Naive thymus-derived CD8-positive, alpha-beta T cell (primary cell): Measurements from ENCODE around the gene NUMB. TPM values are rescaled to one million over a fixed set of nuclear protein-coding genes. Genes with fewer than 3 reads are reported as not detected.
"Not testable (repeated sequence)": the region's sequence is repeated elsewhere in the genome, so short reads cannot be mapped to it uniquely, and the experiment has no call there.

ENCODE experiments used
- ATAC-seq, 2 donors: fragments of 150-1000 bp; cut with Tn5 transposase in 1 of 2; sonication (Bioruptor Pico), chemical (Tn5 transposase) in 1 of 2; 1 replicate in 1 of 2; 2 replicates in 1 of 2; pipeline ENCODE4 v1.10.0; 2021; ENCODE audit warnings: mild to moderate bottlenecking in 2 of 2, moderate library complexity in 2 of 2
- POLR2A ChIA-PET: fragments of 350-600 bp; sonication (Branson Sonifier 250); formaldehyde crosslinking; loops from one replicate; lab custom pipeline; 2021; ENCODE audit warnings: antibody characterized with exemption; lab: Charles Lee
- DNase-seq, 10 donors: peaks; one replicate each; pipeline versions ENCODE4 v3.0.0 to v3.0.0-alpha.2; 2020 to 2022
- H3K27ac Mint-ChIP-seq, 10 donors: one replicate each; pipeline ENCODE4 v1.8.0; 2020 to 2022; ENCODE audit warnings: mild to moderate bottlenecking in 10 of 10, mixed read lengths in 10 of 10, moderate library complexity in 4 of 10, inconsistent platforms in 1 of 10
- H3K27me3 Mint-ChIP-seq, 5 donors: one replicate each; pipeline ENCODE4 v1.8.0; 2021 to 2022; ENCODE audit warnings: mixed read lengths in 5 of 5
- H3K36me3 Mint-ChIP-seq, 3 donors: one replicate each; pipeline ENCODE4 v1.8.0; 2020 to 2022; ENCODE audit warnings: mixed read lengths in 3 of 3, mild to moderate bottlenecking in 2 of 3, inconsistent platforms in 1 of 3
- H3K4me1 Mint-ChIP-seq, 4 donors: one replicate each; pipeline ENCODE4 v1.8.0; 2021 to 2022; ENCODE audit warnings: mixed read lengths in 4 of 4
- H3K4me3 Mint-ChIP-seq, 10 donors: one replicate each; pipeline ENCODE4 v1.8.0; 2020 to 2022; ENCODE audit warnings: mild to moderate bottlenecking in 10 of 10, mixed read lengths in 10 of 10, moderate library complexity in 6 of 10, inconsistent platforms in 1 of 10
- H3K9me3 Mint-ChIP-seq, 9 donors: one replicate each; pipeline ENCODE4 v1.8.0; 2020 to 2022; ENCODE audit warnings: mixed read lengths in 9 of 9, mild to moderate bottlenecking in 3 of 9, inconsistent platforms in 1 of 9, moderate library complexity in 1 of 9
- polyA plus RNA-seq, 3 donors: library from polyadenylated mRNA; unstranded; fragments of 300-500 nt; fragmentation: Illumina TruSeq; gene quantifications; one replicate each; pipeline ENCODE4 v1.2.3, GENCODE V29; 2021
- total RNA-seq, 8 experiments: library from RNA in 2 of 8; stranded (reverse) in 2 of 8; gene quantifications; one replicate each; pipeline ENCODE4 v1.2.3 and lab custom pipeline; 2021 to 2026

Gene NUMB
- total and polyA plus RNA-seq, 5 experiments from 2014 or later = 24.5 to 51.2 (median 34.7) TPM

DNA sequence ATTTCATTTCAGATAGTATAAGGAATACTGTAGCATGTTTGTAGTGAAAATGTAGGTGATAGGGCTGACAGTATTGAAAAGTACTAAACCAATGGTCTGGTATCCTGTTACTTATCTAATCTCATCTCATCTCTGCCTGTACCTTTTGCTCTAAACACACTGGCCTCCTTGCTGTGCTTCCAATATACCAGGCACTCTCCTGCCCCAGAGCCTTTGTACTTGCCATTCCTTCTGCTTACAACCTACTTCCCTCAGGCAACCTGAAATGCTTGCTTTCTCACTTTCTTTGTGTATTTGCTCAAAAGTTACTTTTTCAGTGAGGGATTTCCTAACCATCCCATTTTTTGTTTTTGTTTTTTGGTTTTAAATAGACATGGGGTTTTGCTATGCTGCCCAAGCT is 119.1 kb downstream of the NUMB start:
- Mint-ChIP-seq H3K27ac (peak overlapping the region in 1 of 10 donors; percentile 10), H3K27me3 (no peaks in the 10 kb centered on the region)

GRCh38 chr14:73338551-73338950 is 119.8 kb downstream of the NUMB start:
- Mint-ChIP-seq H3K36me3 (peaks cover 0 to 7% (median 0%) of the 10 kb centered on the region in 3 donors), H3K4me3 (no peak overlapping the region), H3K9me3 (no peaks in the 10 kb centered on the region), H3K4me1 (peaks cover 2 to 7% (median 5%) of the 10 kb centered on the region in 4 donors), H3K27ac (no peak overlapping the region), H3K27me3 (no peaks in the 10 kb centered on the region)
- POLR2A ChIA-PET = no interaction called here
- no peak for DNase-seq
- no peak for ATAC-seq

More for the DNA sequence above, 119.1 kb downstream of the NUMB start:
- ATAC-seq (no peak), DNase-seq (no peak)
- Mint-ChIP-seq H3K9me3 (no peaks in the 10 kb centered on the region), H3K36me3 (peaks cover 0 to 4% (median 0%) of the 10 kb centered on the region in 3 donors), H3K4me1 (peaks cover 2 to 7% (median 5%) of the 10 kb centered on the region in 4 donors), H3K4me3 (no peak overlapping the region)
- POLR2A ChIA-PET = no interaction called here

GRCh38 chr14:73333031-73333430 is 125.3 kb downstream of the NUMB start:
- H3K27me3 Mint-ChIP-seq = no peaks in the 10 kb centered on the region
- no peak for DNase-seq
- H3K27ac Mint-ChIP-seq = no peak overlapping the region

DNA sequence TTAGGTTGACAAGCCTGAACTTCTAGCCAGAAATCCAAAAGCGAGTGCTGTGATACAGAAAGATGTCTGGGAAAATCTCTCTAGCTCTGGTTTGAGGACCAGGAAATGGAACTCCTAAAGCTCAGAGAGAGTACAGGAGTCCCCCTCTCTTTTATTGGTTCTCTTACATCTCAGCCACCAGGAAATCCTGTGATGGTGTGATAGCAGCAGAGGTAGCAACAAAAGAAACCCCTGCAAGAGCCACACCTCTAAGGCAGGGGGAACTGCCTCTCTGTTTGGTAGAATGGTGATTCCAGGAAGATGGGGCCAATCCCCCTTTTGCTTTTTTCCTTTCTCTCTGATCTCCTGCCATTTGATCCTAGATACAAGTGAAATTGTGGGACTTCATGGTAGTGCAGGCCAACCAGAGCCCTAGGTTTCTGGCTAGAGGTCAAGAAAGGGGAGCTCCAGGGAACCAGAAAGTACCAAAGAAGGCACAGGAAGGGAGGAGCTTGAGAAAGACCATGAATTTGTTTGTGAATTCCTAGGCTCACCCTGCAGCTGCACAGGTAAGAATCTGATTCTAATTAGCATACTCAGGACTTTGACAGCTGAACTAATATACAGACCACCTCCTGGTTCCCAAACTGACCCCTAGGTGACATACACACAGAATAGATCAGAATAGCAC is 132.6 kb downstream of the NUMB start:
- DNase-seq = peak in 6 of 10 donors; percentile 4 to 39 (median 21)
- Mint-ChIP-seq H3K36me3 (peaks cover 0 to 14% (median 1%) of the 10 kb centered on the region in 3 donors), H3K9me3 (no peaks in the 10 kb centered on the region), H3K4me1 (peaks cover 19 to 47% (median 37%) of the 10 kb centered on the region in 4 donors), H3K27me3 (no peaks in the 10 kb centered on the region), H3K4me3 (peak overlapping the region; percentile 46 to 80 (median 67)), H3K27ac (peak overlapping the region; percentile 57 to 91 (median 84))
- peak; percentile 91 to 99 for ATAC-seq
- POLR2A ChIA-PET = interaction anchor here (0.6 kb wide), 1 partner anchor 9 kb away, joined by 6 read pairs; no protein-coding TSS in a partner anchor

More at GRCh38 chr14:73333031-73333430, 125.3 kb downstream of the NUMB start:
- Mint-ChIP-seq H3K36me3 (peaks cover 0 to 5% (median 1%) of the 10 kb centered on the region in 3 donors), H3K4me1 (peaks cover 0 to 5% (median 2%) of the 10 kb centered on the region in 4 donors), H3K9me3 (no peaks in the 10 kb centered on the region), H3K4me3 (no peak overlapping the region)
- ATAC-seq = no peak
- POLR2A ChIA-PET = no interaction called here

DNA sequence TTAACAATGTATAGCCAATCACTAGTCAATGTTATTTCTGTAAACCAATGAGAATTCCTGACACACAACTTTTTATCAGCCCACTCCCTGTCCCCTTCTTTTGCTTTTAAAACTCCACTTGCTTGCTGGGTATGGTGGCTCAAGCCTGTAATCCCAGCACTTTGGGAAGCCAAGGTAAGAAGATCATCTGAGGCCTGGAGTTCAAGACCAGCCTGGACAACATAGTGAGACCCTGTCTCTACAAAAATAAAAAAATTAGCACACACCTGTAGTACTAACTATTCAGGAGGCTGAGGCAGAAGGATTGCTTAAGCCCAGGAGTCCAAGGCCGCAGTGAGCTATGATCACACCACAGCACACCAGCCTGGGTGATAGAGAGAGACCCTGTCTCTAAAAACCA is 133.3 kb downstream of the NUMB start:
- Mint-ChIP-seq H3K27me3 (no peaks in the 10 kb centered on the region), H3K27ac (peak overlapping the region in 9 of 10 donors; percentile 57 to 91 (median 83)), H3K9me3 (no peaks in the 10 kb centered on the region), H3K4me3 (peak overlapping the region; percentile 26 to 80 (median 66)), H3K4me1 (peaks cover 19 to 45% (median 37%) of the 10 kb centered on the region in 4 donors), H3K36me3 (peaks cover 0 to 14% (median 0%) of the 10 kb centered on the region in 3 donors)
- no peak for DNase-seq
- POLR2A ChIA-PET = no interaction called here
- ATAC-seq = no peak

GRCh38 chr14:73324533-73324932 is 133.8 kb downstream of the NUMB start:
- Mint-ChIP-seq H3K9me3 (no peaks in the 10 kb centered on the region), H3K4me3 (peak overlapping the region in 9 of 10 donors; percentile 9 to 80 (median 66)), H3K27me3 (no peaks in the 10 kb centered on the region), H3K4me1 (peaks cover 19 to 45% (median 37%) of the 10 kb centered on the region in 4 donors), H3K27ac (peak overlapping the region in 7 of 10 donors; percentile 7 to 84 (median 57)), H3K36me3 (peaks cover 0 to 19% (median 4%) of the 10 kb centered on the region in 3 donors)
- DNase-seq (no peak), ATAC-seq (no peak)
- POLR2A ChIA-PET = no interaction called here

GRCh38 chr14:73323896-73324399 is 134.4 kb downstream of the NUMB start:
- POLR2A ChIA-PET = no interaction called here
- Mint-ChIP-seq H3K9me3 (no peaks in the 10 kb centered on the region), H3K4me3 (peak overlapping the region in 6 of 10 donors; percentile 9 to 78 (median 50)), H3K27ac (peak overlapping the region in 8 of 10 donors; percentile 5 to 84 (median 28)), H3K27me3 (no peaks in the 10 kb centered on the region), H3K36me3 (peaks cover 0 to 24% (median 8%) of the 10 kb centered on the region in 3 donors), H3K4me1 (peaks cover 19 to 41% (median 35%) of the 10 kb centered on the region in 4 donors)
- DNase-seq (no peak), ATAC-seq (no peak)

- no peak overlapping the region for H3K4me3 Mint-ChIP-seq
- DNase-seq (no peak), ATAC-seq (no peak)
- peaks cover 0 to 19% (median 7%) of the 10 kb centered on the region in 4 donors for H3K4me1 Mint-ChIP-seq
- no peaks in the 10 kb centered on the region for H3K27me3 Mint-ChIP-seq
- peaks cover 0 to 5% (median 0%) of the 10 kb centered on the region in 3 donors for H3K36me3 Mint-ChIP-seq
- no peaks in the 10 kb centered on the region for H3K9me3 Mint-ChIP-seq
- POLR2A ChIA-PET = no interaction called here
- peak overlapping the region in 1 of 10 donors; percentile 21 for H3K27ac Mint-ChIP-seq
Observed at GRCh38 chr14:73313151-73313550, 145.2 kb downstream of the NUMB start.

- H3K27ac Mint-ChIP-seq = peak overlapping the region in 1 of 10 donors; percentile 49
- H3K9me3 Mint-ChIP-seq = no peaks in the 10 kb centered on the region
- no peak overlapping the region for H3K4me3 Mint-ChIP-seq
- ATAC-seq = no peak
- no peaks in the 10 kb centered on the region for H3K27me3 Mint-ChIP-seq
- peaks cover 0 to 19% (median 9%) of the 10 kb centered on the region in 4 donors for H3K4me1 Mint-ChIP-seq
- DNase-seq = no peak
- H3K36me3 Mint-ChIP-seq = peaks cover 0 to 2% (median 0%) of the 10 kb centered on the region in 3 donors
- POLR2A ChIA-PET = interaction anchor here (0.6 kb wide), 1 partner anchor 139 kb away, joined by 4 read pairs; no protein-coding TSS in a partner anchor
Observed at GRCh38 chr14:73312687-73313086, 145.7 kb downstream of the NUMB start.

- Mint-ChIP-seq H3K9me3 (no peaks in the 10 kb centered on the region), H3K4me3 (peak overlapping the region in 1 of 10 donors; percentile 41), H3K27ac (peak overlapping the region in 3 of 10 donors; percentile 18 to 49 (median 37)), H3K4me1 (peaks cover 1 to 20% (median 11%) of the 10 kb centered on the region in 4 donors), H3K27me3 (no peaks in the 10 kb centered on the region), H3K36me3 (peaks cover 0 to 3% (median 0%) of the 10 kb centered on the region in 3 donors)
- no peak for ATAC-seq
- POLR2A ChIA-PET = no interaction called here
- DNase-seq = no peak
Observed at GRCh38 chr14:73311708-73312030, 146.7 kb downstream of the NUMB start.

DNA sequence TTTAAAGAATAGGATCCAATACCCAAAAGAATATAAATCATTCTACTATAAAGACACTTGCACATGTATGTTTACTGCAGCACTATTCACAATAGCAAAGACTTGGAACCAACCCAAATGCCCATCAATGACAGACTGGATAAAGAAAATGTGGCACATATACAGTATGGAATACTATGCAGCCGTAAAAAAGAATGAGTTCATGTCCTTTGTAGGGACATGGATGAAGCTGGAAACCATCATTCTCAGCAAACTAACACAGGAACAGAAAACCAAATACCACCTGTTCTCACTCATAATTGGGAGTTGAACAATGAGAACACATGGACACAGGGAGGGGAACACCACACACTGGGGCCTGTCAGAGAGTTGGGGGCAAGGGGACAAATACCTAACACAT is 149.1 kb downstream of the NUMB start:
- H3K27me3 Mint-ChIP-seq = not testable (repeated sequence)

DNA sequence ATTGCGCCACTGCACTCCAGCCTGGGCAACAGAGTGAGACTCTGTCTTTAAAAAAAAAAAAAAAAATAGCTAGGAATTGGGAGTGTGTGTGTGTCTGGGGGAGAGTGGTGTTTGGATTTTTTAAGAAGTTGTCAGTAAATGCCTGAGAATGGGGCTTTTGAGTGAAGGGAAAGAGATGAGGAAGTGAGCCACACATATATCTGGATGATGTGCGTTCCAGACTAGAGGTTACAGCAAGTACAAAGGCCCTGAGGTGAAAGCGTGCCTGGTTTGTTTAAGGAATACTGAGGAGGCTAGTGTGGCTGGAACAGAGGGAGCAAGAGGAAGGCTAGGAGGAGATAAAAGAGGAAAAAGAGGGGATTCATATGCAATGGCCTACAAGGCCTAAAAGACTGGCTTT is 151.1 kb downstream of the NUMB start:
- DNase-seq (no peak), ATAC-seq (no peak)
- Mint-ChIP-seq H3K27ac (peak overlapping the region in 1 of 10 donors; percentile 60), H3K4me1 (peaks cover 4 to 23% (median 11%) of the 10 kb centered on the region in 4 donors), H3K27me3 (no peaks in the 10 kb centered on the region), H3K9me3 (no peaks in the 10 kb centered on the region), H3K4me3 (no peak overlapping the region), H3K36me3 (peaks cover 0 to 4% (median 0%) of the 10 kb centered on the region in 3 donors)
- POLR2A ChIA-PET = interaction anchor here (0.6 kb wide), 1 partner anchor 16 kb away, joined by 3 read pairs; no protein-coding TSS in a partner anchor

More for the DNA sequence above, 149.1 kb downstream of the NUMB start:
- H3K4me3 Mint-ChIP-seq, POLR2A ChIA-PET, H3K9me3 Mint-ChIP-seq, H3K36me3 Mint-ChIP-seq, ATAC-seq, DNase-seq: not testable (repeated sequence)
- Mint-ChIP-seq H3K4me1 (peaks cover 4 to 23% (median 14%) of the 10 kb centered on the region in 4 donors), H3K27ac (peak overlapping the region in 1 of 10 donors; percentile 37)

DNA sequence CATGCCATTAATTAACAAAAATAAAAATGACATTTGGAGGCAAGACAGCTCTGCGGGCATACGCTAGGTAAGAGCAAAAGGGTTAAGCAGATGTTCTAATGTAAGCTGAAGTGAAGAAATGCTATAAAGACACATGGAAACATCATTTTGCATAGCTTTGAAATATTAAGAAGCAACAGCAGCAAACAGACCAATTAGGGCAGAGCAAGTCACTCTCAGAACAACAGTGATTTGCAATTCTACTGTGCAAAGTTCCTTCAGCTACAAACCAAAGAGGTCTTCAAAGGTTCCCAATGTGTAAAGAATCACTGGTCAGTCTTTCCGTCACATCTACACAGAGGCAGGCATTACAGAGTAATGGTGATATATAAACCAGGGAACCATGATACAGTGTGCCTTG is 152.8 kb downstream of the NUMB start:
- H3K27ac Mint-ChIP-seq = no peak overlapping the region
- H3K4me1 Mint-ChIP-seq = peaks cover 4 to 13% (median 7%) of the 10 kb centered on the region in 4 donors
- no peak overlapping the region for H3K4me3 Mint-ChIP-seq
- POLR2A ChIA-PET = interaction anchor here (0.6 kb wide), 1 partner anchor 59 kb away, joined by 6 read pairs; no protein-coding TSS in a partner anchor
- H3K27me3 Mint-ChIP-seq = no peaks in the 10 kb centered on the region
- H3K36me3 Mint-ChIP-seq = peaks cover 0 to 6% (median 0%) of the 10 kb centered on the region in 3 donors
- H3K9me3 Mint-ChIP-seq = no peaks in the 10 kb centered on the region
- no peak for ATAC-seq
- DNase-seq = no peak
